Suppressor macrophage treated with lipopolysaccharide for 4 hours (primary cell): ENCODE measurements around the gene TMEM59L.
A peak's percentile ranks its signal among the peaks of the same experiment; 100 is the strongest.

Experiments
- DNase-seq: peaks from one replicate; pipeline ENCODE4 v3.0.0-alpha.2; 2020

Gene TMEM59L

DNA sequence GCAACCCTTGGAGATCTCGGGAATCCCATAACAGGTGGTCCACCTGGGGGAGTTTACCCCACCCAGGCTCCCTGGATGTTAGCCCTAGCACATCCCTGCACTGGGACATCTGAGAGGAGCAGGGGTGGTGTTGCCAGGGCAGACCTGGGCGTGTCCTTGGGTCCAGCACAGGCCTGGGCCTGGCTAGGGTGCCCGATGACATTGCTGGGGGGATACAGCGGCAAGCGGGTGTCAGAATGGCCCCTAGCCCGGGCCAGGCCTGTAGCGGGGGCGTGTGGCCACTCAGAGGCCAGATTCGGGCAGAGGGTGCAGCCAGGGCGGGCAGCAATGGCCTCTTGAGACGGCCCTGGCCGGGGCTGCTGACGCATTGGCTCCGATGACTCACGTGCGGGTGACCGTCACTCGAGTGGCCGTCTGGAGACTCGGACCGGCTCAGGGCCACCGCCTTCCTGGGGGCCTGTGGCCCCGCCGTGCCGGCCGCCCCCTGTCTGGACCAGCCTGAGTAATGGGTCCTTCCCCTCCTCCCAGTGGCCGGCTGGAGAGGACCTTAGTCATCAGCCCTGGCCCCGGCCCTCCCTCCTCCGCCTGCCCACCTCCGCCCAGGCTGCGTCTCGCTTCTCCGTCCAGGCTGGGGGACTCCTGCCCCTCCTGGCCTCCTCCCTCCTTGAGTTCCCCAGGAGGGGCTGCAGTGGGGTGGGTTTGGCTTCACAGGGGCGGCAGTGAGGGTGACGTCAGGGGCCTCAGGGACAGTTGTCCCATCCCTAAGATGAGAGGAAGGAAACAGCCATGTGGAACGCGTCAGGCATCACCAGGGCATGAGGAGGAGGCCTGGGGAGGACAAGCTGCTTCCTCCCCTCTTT lies 47.6 kb downstream of the TMEM59L start:
- peak; percentile 88 for DNase-seq

GRCh38 chr19:18660939-18661670 lies 48.4 kb downstream of the TMEM59L start:
- DNase-seq = peak; percentile 73

GRCh38 chr19:18662972-18663732 lies 50.5 kb downstream of the TMEM59L start:
- DNase-seq = no peak

- DNase-seq = no peak
Measured at GRCh38 chr19:18663940-18664530, 51.4 kb downstream of the TMEM59L start.

- DNase-seq = no peak
Measured at GRCh38 chr19:18665771-18666202, 53.1 kb downstream of the TMEM59L start.

DNA sequence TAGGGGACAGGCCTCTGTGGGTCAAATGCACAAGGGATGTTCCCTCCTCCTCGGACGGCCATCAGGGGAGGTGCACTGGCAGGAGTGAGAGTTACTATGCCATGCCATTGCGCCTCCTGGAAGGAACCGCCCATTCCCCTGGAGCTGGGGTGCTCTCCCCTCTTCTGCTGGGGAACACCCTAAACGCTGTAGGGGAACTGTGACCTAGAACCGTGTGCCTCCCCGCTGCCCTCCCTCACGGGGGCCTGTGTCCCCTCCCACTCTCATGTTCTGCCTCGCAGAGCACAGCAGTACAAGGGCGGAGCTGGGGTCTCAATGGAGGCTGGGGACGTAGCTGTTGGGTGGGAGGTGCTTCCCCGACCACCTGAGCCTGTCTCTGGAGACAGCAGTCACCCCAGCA lies 53.6 kb downstream of the TMEM59L start:
- no peak for DNase-seq

GRCh38 chr19:18666784-18667183 lies 54.1 kb downstream of the TMEM59L start:
- DNase-seq = no peak

GRCh38 chr19:18667531-18668251 lies 55.0 kb downstream of the TMEM59L start:
- DNase-seq = no peak

- no peak for DNase-seq
Measured at GRCh38 chr19:18668252-18668631, 55.6 kb downstream of the TMEM59L start.

DNA sequence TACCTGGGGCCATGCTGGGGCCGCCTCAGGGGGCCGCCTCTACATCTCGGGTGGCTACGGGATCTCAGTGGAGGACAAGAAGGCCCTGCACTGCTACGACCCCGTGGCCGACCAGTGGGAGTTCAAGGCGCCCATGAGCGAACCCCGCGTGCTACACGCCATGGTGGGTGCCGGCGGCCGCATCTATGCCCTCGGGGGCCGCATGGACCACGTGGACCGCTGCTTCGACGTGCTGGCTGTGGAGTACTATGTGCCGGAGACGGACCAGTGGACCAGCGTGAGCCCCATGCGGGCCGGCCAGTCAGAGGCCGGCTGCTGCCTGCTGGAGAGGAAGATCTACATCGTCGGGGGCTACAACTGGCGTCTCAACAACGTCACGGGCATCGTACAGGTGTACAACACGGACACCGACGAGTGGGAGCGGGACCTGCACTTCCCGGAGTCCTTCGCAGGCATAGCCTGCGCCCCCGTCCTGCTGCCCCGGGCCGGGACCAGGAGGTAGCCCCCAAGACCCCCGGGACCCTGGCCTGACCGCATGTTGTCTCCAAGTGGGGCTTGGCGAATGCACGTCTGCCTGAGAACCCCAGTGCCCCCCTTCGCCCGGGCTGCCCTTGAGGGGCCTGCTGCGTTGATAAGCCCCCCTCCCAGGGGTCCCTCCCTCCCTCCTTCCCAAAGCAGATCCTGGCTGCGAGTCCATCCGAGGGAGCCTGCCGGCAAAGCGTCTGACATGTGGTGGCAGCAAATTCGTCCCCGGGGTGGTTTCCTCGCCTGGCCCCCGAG lies 56.3 kb downstream of the TMEM59L start:
- DNase-seq = no peak

DNA sequence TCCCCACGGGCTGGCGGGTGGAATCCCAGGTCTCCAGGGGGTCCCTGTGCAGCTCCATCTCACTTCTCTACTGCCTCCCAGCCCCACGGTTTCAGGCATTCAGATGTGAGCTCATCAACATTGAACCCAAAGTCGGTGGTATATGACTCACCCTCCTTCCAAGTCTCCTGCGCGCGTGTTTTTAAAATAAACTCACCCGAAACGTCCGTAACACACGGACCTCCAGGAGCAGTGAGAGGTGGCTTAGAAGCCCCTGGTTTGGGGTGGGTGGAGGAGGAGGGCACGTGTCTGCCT lies 56.8 kb downstream of the TMEM59L start:
- no peak for DNase-seq

DNA sequence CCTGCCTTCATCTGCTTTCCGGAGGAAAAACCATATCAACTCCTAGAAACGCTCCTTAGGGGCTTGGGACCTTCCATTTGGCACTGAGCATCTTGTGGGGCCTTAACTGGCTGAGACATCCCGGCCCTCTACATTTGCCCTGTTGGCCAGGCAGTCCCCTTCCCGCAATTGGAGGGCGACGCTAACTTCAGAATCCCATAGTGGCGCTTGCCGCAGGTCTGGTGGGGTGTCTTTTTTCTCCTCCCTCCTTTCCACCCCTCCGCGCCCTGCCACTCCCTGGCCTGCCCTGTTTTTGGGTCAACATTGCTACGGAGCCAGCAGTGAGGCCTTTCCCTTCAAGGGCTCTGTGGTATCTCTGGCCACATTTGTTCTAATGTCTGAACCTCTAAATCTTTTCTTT lies 57.2 kb downstream of the TMEM59L start:
- no peak for DNase-seq

DNA sequence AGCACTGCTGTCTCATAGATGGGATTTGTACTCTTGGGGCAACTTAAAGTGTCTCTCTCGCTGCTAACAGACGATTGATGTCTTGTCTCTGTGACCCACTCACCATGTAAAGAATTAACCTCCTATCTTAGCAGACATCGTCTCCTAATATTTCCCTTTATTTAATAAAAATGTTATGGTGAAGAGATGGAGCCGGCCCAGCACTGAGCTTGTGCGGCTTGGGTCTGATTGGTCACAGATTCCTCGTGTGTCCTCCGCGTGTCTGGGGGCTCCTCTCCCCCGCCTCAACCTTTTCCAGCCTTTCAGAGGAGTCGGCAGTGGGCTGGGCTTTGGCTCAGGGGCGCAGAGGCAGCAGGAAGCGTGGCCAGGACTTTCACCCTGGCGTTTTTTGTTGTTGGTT lies 57.6 kb downstream of the TMEM59L start:
- no peak for DNase-seq
